Fibroblast of mammary gland (primary cell): Measurements from ENCODE around the gene SLC35F4.

ENCODE experiments used
- DNase-seq: peaks from one replicate; pipeline ENCODE4 v3.0.0-alpha.2; 2010; ENCODE audit warnings: low read depth
- H3K4me3 ChIP-seq: 2 replicates; pipeline ENCODE4 v1.5.1; 2011; ENCODE audit warnings: low read depth, mild to moderate bottlenecking, low read length, moderate library complexity; ENCODE audit not compliant: control insufficient read depth
- TF ChIP-seq, protein P1 (sequence below): conservative IDR thresholded peaks from 2 replicates; pipeline ENCODE4 v1.5.1; 2011; ENCODE audit warnings: low read depth, low read length, inconsistent platforms; ENCODE audit not compliant: control insufficient read depth, insufficient read depth

Gene SLC35F4

DNA sequence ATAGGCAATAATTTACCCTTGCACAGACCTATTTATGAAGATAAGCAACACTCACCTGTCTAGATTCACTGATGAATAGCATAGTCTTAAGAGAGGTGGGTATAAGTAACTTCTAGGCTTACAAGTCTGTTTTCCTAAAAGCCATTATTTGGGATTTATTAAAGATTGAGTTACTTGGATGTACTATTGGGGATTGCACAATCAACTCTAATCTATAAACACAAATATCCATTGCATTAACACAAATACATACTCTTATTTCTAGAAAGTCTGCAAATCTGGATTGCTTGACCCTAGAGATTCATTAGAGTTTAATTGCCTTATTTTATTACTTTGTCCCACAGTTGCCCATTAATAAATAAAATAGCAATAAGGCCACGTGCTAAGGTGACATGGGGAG lies 224.1 kb downstream of the SLC35F4 start:
- no peak for DNase-seq
- no peak overlapping the region for H3K4me3 ChIP-seq
- TF ChIP-seq, protein P1, sequence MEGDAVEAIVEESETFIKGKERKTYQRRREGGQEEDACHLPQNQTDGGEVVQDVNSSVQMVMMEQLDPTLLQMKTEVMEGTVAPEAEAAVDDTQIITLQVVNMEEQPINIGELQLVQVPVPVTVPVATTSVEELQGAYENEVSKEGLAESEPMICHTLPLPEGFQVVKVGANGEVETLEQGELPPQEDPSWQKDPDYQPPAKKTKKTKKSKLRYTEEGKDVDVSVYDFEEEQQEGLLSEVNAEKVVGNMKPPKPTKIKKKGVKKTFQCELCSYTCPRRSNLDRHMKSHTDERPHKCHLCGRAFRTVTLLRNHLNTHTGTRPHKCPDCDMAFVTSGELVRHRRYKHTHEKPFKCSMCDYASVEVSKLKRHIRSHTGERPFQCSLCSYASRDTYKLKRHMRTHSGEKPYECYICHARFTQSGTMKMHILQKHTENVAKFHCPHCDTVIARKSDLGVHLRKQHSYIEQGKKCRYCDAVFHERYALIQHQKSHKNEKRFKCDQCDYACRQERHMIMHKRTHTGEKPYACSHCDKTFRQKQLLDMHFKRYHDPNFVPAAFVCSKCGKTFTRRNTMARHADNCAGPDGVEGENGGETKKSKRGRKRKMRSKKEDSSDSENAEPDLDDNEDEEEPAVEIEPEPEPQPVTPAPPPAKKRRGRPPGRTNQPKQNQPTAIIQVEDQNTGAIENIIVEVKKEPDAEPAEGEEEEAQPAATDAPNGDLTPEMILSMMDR: no peak

DNA sequence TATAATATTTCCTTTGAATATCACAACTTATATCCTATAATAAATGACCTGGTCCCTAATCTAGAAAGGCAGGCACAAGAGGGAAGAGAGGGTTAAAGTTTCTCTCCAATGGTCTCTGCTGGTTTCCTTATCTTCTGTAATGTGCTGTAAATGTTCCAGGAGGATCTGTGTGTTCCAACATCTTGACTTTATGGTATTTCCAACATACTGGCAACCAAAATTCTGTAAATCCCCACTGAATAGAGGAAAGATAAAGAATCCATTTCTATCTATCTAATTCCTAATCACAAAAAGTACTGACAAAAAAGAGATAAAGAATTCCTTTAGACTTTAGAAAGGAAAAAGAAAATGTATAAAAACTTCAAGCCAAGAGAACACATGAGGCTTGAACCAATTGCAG lies 225.9 kb downstream of the SLC35F4 start:
- H3K4me3 ChIP-seq: no peak overlapping the region
- TF ChIP-seq, protein P1: no peak
- DNase-seq: no peak

DNA sequence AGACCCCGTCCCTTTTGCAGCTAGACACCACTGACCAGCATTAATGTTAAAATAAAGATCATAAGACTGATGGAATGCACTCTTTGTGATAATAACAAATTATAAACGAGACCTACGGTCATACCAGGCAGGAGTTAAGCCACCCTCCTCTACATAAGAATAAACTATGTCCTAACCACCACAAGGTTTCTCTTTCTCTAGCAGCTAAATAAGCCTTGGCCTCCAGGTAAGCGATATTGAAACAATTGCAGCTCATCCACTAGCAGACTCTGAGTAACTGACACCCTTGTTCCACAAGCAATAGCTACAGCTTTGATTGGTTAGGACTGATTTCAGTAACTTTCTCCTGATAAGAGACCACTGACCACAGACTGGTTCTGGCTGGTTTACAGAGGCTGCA lies 228.0 kb downstream of the SLC35F4 start:
- TF ChIP-seq, protein P1: no peak
- DNase-seq: no peak
- no peak overlapping the region for H3K4me3 ChIP-seq

DNA sequence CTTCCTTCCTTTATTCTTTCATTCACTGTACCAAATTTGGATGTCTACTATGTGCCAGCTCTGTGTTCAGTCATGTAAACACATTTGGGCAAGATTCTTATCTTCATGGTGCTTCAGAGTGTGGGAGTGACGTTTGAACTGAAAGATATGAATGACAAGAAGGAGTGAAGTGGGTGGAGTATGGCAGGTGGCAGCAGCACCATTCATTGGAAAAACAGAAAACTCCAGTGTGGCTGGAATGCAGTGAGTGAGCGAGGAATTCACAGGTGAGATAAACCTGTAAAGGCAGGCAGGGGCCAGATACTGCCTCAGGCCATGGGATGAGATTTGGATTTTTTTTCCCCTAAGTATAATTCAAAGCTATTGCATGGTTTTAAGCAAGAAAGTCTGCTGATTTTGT lies 231.6 kb downstream of the SLC35F4 start:
- TF ChIP-seq, protein P1: no peak
- H3K4me3 ChIP-seq: no peak overlapping the region
- no peak for DNase-seq

DNA sequence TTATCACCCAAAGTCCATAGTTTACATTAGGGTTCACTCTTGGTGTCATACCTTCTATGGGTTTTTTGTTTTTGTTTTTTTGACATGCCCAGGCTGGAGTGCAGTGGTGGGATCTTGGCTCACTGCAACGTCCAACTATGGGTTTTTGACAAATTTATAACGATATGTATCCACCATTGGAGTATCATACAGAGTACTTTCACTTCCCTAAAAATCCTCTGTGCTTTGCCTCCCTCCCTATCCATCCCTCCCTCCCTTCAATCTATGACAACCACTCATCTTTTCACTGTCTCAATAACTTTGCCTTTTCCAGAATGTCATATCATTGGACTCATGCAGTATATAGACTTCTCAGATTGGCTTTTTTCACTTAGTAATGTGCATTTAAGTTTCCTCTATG lies 233.2 kb downstream of the SLC35F4 start:
- H3K4me3 ChIP-seq: no peak overlapping the region
- TF ChIP-seq, protein P1: no peak
- DNase-seq: no peak

DNA sequence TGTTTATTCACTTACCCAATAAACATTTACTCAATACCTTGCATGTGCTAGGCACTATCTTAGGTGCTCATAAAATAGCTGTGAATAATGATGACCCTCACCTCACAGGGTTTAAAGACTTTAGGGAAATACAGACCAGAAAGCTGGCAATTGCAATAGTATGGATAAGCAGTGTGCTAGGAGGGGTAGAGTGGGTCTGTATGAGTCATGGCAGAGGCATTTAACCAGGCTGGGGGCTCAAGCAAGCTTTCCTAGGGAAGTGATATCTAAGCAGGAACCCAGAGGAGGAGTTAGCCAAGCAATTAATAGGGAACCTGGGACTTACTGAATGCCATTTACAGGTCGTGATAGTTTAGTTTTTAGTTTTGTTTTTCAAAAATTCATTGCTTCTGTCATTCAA lies 248.4 kb downstream of the SLC35F4 start:
- TF ChIP-seq, protein P1: no peak
- DNase-seq: no peak
- H3K4me3 ChIP-seq: no peak overlapping the region

DNA sequence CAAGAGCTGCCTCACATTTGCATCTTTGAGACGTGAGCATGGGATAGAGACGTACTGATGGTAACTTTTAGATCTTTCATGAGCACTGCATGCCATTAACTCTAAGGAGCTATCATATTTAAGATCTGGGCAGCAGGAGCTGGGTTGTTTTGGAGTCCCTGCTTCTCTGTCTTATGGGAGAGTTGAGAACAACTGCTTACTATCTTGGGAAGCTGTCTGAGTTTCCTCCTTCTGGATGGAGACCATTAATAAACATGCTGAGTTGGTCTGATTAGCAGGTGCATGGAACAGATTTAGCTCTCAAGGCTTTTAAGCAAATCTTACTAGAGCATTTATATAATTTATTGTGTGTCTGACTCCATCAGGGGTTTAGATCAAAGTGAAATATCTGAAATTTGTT lies 252.9 kb downstream of the SLC35F4 start:
- DNase-seq: no peak
- TF ChIP-seq, protein P1: no peak
- H3K4me3 ChIP-seq: no peak overlapping the region
